ENCODE results near the gene MBD3L5. TPM values are rescaled to one million over a fixed set of nuclear protein-coding genes. Genes with fewer than 3 reads are reported as not detected.
A peak's percentile ranks its signal among the peaks of the same experiment; 100 is the strongest.

The MBD3L5 gene
- total and polyA plus RNA-seq, 9 of the 15 experiments (the other 6 are each of a cell fraction or from before 2014, with no cell fraction given): not detected

DNA sequence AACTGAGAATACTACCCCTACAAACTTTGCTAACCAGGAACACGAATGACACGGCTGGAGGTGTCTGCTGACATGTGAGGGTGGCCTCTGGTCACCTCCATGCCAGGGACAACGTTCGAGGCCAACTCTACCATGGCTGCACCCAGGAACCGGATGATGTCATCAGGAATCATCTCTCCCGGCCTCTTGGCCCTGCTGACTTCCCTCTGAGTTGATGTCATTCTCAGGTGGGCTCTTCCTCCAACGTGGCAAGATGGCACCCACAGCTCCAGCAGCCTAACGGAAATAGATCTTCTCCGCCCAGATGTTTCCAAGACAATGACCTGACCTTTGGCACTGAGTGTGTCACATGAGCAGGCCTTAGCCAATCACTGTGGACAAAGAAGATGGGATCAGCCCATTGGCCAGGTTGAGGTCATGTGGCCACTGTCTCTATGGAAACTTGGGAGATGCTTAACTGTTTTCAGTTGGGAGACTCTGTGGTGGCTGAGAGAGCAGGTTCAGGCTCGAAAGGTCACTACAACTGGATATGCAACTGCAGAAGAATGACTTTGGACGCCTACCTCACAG, 24.2 kb upstream of the MBD3L5 start:
- Histone ChIP-seq H3K27me3 (ENCODE audit: control insufficient read depth in 2 of 2, insufficient read depth in 2 of 2, low read length in 2 of 2) (peaks cover 0 to 1% of the 10 kb centered on the region in 2 experiments; a peak in 2 of 5 replicates), H3K9me1 (ENCODE audit: control insufficient read depth, insufficient read depth, low read length) (no peaks in the 10 kb centered on the region), H3K4me2 (ENCODE audit: insufficient read depth, low read length) (no peak overlapping the region), H3K9me3 (replicated peaks; ENCODE audit: control insufficient read depth, insufficient read depth, low read depth, low read length) (0 out of 2 replicates have a peak, but pooled peaks cover 3% of the 10 kb centered on the region), H2AFZ (ENCODE audit: low read depth, low read length) (no peak overlapping the region), H3K36me3 (ENCODE audit: control insufficient read depth, insufficient read depth, low read length) (no peaks in the 10 kb centered on the region), H3K4me3 (no peak overlapping the region), H4K20me1 (replicated peaks; ENCODE audit: control insufficient read depth, insufficient read depth, low read length) (no peaks in the 10 kb centered on the region), H3K4me1 (replicated peaks in 1 of 2; ENCODE audit: control insufficient read depth in 2 of 2, insufficient read depth in 2 of 2, low read length in 2 of 2) (no peaks in the 10 kb centered on the region), H3K9ac (ENCODE audit: insufficient read depth in 1 of 2, low read depth in 2 of 2, low read length in 2 of 2) (no peak overlapping the region), H3K79me2 (ENCODE audit: control insufficient read depth, insufficient read depth, low read length) (no peaks in the 10 kb centered on the region), H3K27ac (ENCODE audit: extremely low read depth, low read depth, low read length) (no peak overlapping the region)
- ATAC-seq: peak; percentile 64
- in situ Hi-C loops (cut with MboI): no loop called here
- ChIA-PET POLR2A (no interaction called here), CTCF (ENCODE audit: low intra/inter-chr PET ratio) (no interaction called here)
- no peak for FAIRE-seq
- no TSS peak for BruUV-seq (replicated peaks)
- peak in 3 of 4 experiments; percentile 9 to 14 (median 13) for DNase-seq (ENCODE audit: extremely low read depth in 1 of 4, low spot score in 3 of 4)
- WGBS (ENCODE audit: insufficient coverage, low coverage, missing lambda C conversion rate): 6% methylated on average over 11 of the region's 11 CpGs
- intact Hi-C loops (cut with micrococcal nuclease): no loop called here
- no peak for TF ChIP-seq SRF (CRISPR knock-in tag; IDR thresholded peaks at IDR 0.05)
- TF ChIP-seq MAZ (CRISPR knock-in tag; conservative IDR thresholded peaks at IDR 0.05 in 1 of 2, IDR thresholded peaks at IDR 0.05 in 1 of 2): no peak
- TF ChIP-seq, protein P1, sequence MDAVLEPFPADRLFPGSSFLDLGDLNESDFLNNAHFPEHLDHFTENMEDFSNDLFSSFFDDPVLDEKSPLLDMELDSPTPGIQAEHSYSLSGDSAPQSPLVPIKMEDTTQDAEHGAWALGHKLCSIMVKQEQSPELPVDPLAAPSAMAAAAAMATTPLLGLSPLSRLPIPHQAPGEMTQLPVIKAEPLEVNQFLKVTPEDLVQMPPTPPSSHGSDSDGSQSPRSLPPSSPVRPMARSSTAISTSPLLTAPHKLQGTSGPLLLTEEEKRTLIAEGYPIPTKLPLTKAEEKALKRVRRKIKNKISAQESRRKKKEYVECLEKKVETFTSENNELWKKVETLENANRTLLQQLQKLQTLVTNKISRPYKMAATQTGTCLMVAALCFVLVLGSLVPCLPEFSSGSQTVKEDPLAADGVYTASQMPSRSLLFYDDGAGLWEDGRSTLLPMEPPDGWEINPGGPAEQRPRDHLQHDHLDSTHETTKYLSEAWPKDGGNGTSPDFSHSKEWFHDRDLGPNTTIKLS (IDR thresholded peaks at IDR 0.05; ENCODE audit: borderline replicate concordance, low read depth): peak; percentile 22; the same call in 1 of the 2 replicates
- TF ChIP-seq RHOXF2B (CRISPR knock-in tag; conservative IDR thresholded peaks at IDR 0.05): no peak
- TF ChIP-seq, protein P2, sequence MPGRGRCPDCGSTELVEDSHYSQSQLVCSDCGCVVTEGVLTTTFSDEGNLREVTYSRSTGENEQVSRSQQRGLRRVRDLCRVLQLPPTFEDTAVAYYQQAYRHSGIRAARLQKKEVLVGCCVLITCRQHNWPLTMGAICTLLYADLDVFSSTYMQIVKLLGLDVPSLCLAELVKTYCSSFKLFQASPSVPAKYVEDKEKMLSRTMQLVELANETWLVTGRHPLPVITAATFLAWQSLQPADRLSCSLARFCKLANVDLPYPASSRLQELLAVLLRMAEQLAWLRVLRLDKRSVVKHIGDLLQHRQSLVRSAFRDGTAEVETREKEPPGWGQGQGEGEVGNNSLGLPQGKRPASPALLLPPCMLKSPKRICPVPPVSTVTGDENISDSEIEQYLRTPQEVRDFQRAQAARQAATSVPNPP (IDR thresholded peaks at IDR 0.05; ENCODE audit: borderline replicate concordance, insufficient read depth, insufficient read length): no peak
- TF ChIP-seq EHMT2 (IDR thresholded peaks at IDR 0.05): no peak
- TF ChIP-seq NR2C1 (IDR thresholded peaks at IDR 0.05): peak; percentile 77
- TF ChIP-seq NR2C1 (tag; IDR thresholded peaks at IDR 0.05): peak; percentile 83
- TF ChIP-seq ARID1B (IDR thresholded peaks at IDR 0.05): no peak
- no peak for TF ChIP-seq ZNF133 (CRISPR knock-in tag; IDR thresholded peaks at IDR 0.05)
- TF ChIP-seq TGIF2 (CRISPR knock-in tag; IDR thresholded peaks at IDR 0.05): no peak
- TF ChIP-seq, protein P3, sequence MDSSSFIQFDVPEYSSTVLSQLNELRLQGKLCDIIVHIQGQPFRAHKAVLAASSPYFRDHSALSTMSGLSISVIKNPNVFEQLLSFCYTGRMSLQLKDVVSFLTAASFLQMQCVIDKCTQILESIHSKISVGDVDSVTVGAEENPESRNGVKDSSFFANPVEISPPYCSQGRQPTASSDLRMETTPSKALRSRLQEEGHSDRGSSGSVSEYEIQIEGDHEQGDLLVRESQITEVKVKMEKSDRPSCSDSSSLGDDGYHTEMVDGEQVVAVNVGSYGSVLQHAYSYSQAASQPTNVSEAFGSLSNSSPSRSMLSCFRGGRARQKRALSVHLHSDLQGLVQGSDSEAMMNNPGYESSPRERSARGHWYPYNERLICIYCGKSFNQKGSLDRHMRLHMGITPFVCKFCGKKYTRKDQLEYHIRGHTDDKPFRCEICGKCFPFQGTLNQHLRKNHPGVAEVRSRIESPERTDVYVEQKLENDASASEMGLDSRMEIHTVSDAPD (CRISPR knock-in tag; IDR thresholded peaks at IDR 0.05): no peak
- no peak for TF ChIP-seq ZBTB7A (IDR thresholded peaks at IDR 0.05; ENCODE audit: borderline replicate concordance, control insufficient read depth, low read depth, low read length)
- no peak for TF ChIP-seq KLF13 (tag; IDR thresholded peaks at IDR 0.05; ENCODE audit: borderline replicate concordance, low read depth)
- TF ChIP-seq ZNF707 (CRISPR knock-in tag; conservative IDR thresholded peaks at IDR 0.05): no peak
- peak; percentile 85 for TF ChIP-seq RAD51 (IDR thresholded peaks at IDR 0.05; ENCODE audit: borderline replicate concordance, low read depth)
- TF ChIP-seq BRD9 (IDR thresholded peaks at IDR 0.05; ENCODE audit: low read depth, partially characterized antibody): no peak
- no peak for TF ChIP-seq ZC3H8 (IDR thresholded peaks at IDR 0.05)

Data from K562 (cell line).